ENCODE results near the gene ARID2. TPM values are rescaled to one million over a fixed set of nuclear protein-coding genes. Genes with fewer than 3 reads are reported as not detected.

ARID2 gene
- 10 to 100 TPM; 29.6 TPM for total RNA-seq

GRCh38 chr12:45729233-45730083 lies at the start of gene ARID2:
ARID2 (plus strand) TSS chr12:45729706; CDS start chr12:45729837, 131 bp downstream.
- Mint-ChIP-seq H3K4me1 (ENCODE audit: low read depth) (peaks cover 31% of the 10 kb centered on the region), H3K27me3 (ENCODE audit: low read depth) (no peaks in the 10 kb centered on the region), H3K27ac (peak within 1 kb of the TSS; percentile 100), H3K4me3 (peak within 1 kb of the TSS; percentile 95 to 100), H3K36me3 (ENCODE audit: insufficient read depth in 2 of 2) (peaks cover 8 to 20% of the 10 kb centered on the region in 2 donors), H3K9me3 (no peaks in the 10 kb centered on the region)
- ATAC-seq (replicated peaks in 1 of 2) (peak; percentile 40 to 57), DNase-seq (peak; percentile 78 to 83)

- Mint-ChIP-seq H3K4me1 (ENCODE audit: low read depth) (peaks cover 8% of the 10 kb centered on the region), H3K36me3 (ENCODE audit: insufficient read depth in 2 of 2) (no peaks in the 10 kb centered on the region), H3K27me3 (ENCODE audit: low read depth) (peaks cover 19% of the 10 kb centered on the region), H3K4me3 (no peak overlapping the region), H3K9me3 (no peaks in the 10 kb centered on the region), H3K27ac (no peak overlapping the region)
- ATAC-seq (replicated peaks in 1 of 2) (no peak), DNase-seq (no peak)
Measured at GRCh38 chr12:45680362-45680761, 49.1 kb upstream of the ARID2 start.

- ATAC-seq (replicated peaks in 1 of 2), result peak; percentile 60 to 62
- H3K27ac Mint-ChIP-seq, result peak overlapping the region; percentile 21
- H3K4me3 Mint-ChIP-seq, result no peak overlapping the region
- H3K4me1 Mint-ChIP-seq (ENCODE audit: low read depth), result peaks cover 19% of the 10 kb centered on the region
- no peaks in the 10 kb centered on the region for H3K9me3 Mint-ChIP-seq
- H3K27me3 Mint-ChIP-seq (ENCODE audit: low read depth), result peaks cover 17% of the 10 kb centered on the region
- no peak for DNase-seq
- H3K36me3 Mint-ChIP-seq (ENCODE audit: insufficient read depth in 2 of 2), result no peaks in the 10 kb centered on the region
Measured at GRCh38 chr12:45681465-45681864, 48.0 kb upstream of the ARID2 start.

- H3K9me3 Mint-ChIP-seq, result no peaks in the 10 kb centered on the region
- ATAC-seq (replicated peaks in 1 of 2), result peak; percentile 39 to 43
- peaks cover 29% of the 10 kb centered on the region for H3K4me1 Mint-ChIP-seq (ENCODE audit: low read depth)
- H3K27me3 Mint-ChIP-seq (ENCODE audit: low read depth), result peaks cover 24% of the 10 kb centered on the region
- H3K27ac Mint-ChIP-seq, result no peak overlapping the region
- no peak for DNase-seq
- peaks cover 0 to 2% of the 10 kb centered on the region in 2 donors for H3K36me3 Mint-ChIP-seq (ENCODE audit: insufficient read depth in 2 of 2)
- H3K4me3 Mint-ChIP-seq, result no peak overlapping the region
Measured at GRCh38 chr12:45685680-45686079, 43.8 kb upstream of the ARID2 start.

- DNase-seq (no peak), ATAC-seq (replicated peaks in 1 of 2) (peak in 1 of 2 donors; percentile 71)
- Mint-ChIP-seq H3K27ac (no peak overlapping the region), H3K4me1 (ENCODE audit: low read depth) (peaks cover 22% of the 10 kb centered on the region), H3K36me3 (ENCODE audit: insufficient read depth in 2 of 2) (peaks cover 0 to 2% of the 10 kb centered on the region in 2 donors), H3K9me3 (no peaks in the 10 kb centered on the region), H3K27me3 (ENCODE audit: low read depth) (peaks cover 18% of the 10 kb centered on the region), H3K4me3 (no peak overlapping the region)
Measured at GRCh38 chr12:45687081-45688015, 42.2 kb upstream of the ARID2 start.

- H3K9me3 Mint-ChIP-seq, result no peaks in the 10 kb centered on the region
- peaks cover 22% of the 10 kb centered on the region for H3K4me1 Mint-ChIP-seq (ENCODE audit: low read depth)
- peaks cover 18% of the 10 kb centered on the region for H3K27me3 Mint-ChIP-seq (ENCODE audit: low read depth)
- no peak overlapping the region for H3K27ac Mint-ChIP-seq
- peaks cover 0 to 2% of the 10 kb centered on the region in 2 donors for H3K36me3 Mint-ChIP-seq (ENCODE audit: insufficient read depth in 2 of 2)
- DNase-seq, result no peak
- H3K4me3 Mint-ChIP-seq, result no peak overlapping the region
- no peak for ATAC-seq (replicated peaks in 1 of 2)
Measured at GRCh38 chr12:45688183-45688582, 41.3 kb upstream of the ARID2 start.

GRCh38 chr12:45695035-45695434 lies 34.5 kb upstream of the ARID2 start:
- ATAC-seq (replicated peaks in 1 of 2) (no peak), DNase-seq (no peak)
- Mint-ChIP-seq H3K9me3 (peaks cover 0 to 2% of the 10 kb centered on the region in 2 donors), H3K36me3 (ENCODE audit: insufficient read depth in 2 of 2) (peaks cover 0 to 2% of the 10 kb centered on the region in 2 donors), H3K4me1 (ENCODE audit: low read depth) (no peaks in the 10 kb centered on the region), H3K4me3 (no peak overlapping the region), H3K27ac (no peak overlapping the region), H3K27me3 (ENCODE audit: low read depth) (no peaks in the 10 kb centered on the region)

- ATAC-seq (replicated peaks in 1 of 2), result no peak
- H3K4me3 Mint-ChIP-seq, result no peak overlapping the region
- no peak overlapping the region for H3K27ac Mint-ChIP-seq
- no peaks in the 10 kb centered on the region for H3K27me3 Mint-ChIP-seq (ENCODE audit: low read depth)
- no peaks in the 10 kb centered on the region for H3K4me1 Mint-ChIP-seq (ENCODE audit: low read depth)
- peaks cover 0 to 2% of the 10 kb centered on the region in 2 donors for H3K36me3 Mint-ChIP-seq (ENCODE audit: insufficient read depth in 2 of 2)
- DNase-seq, result no peak
- H3K9me3 Mint-ChIP-seq, result peaks cover 0 to 2% of the 10 kb centered on the region in 2 donors
Measured at GRCh38 chr12:45695606-45696005, 33.9 kb upstream of the ARID2 start.

- no peak overlapping the region for H3K27ac Mint-ChIP-seq
- DNase-seq, result no peak
- H3K9me3 Mint-ChIP-seq, result peaks cover 0 to 2% of the 10 kb centered on the region in 2 donors
- H3K27me3 Mint-ChIP-seq (ENCODE audit: low read depth), result no peaks in the 10 kb centered on the region
- H3K36me3 Mint-ChIP-seq (ENCODE audit: insufficient read depth in 2 of 2), result peaks cover 0 to 2% of the 10 kb centered on the region in 2 donors
- no peak for ATAC-seq (replicated peaks in 1 of 2)
- no peaks in the 10 kb centered on the region for H3K4me1 Mint-ChIP-seq (ENCODE audit: low read depth)
- H3K4me3 Mint-ChIP-seq, result no peak overlapping the region
Measured at GRCh38 chr12:45696049-45696448, 33.5 kb upstream of the ARID2 start.

GRCh38 chr12:45697371-45697770 lies 32.1 kb upstream of the ARID2 start:
- H3K9me3 Mint-ChIP-seq, result peaks cover 5% of the 10 kb centered on the region in 2 donors
- ATAC-seq (replicated peaks in 1 of 2) (no peak), DNase-seq (no peak)
- H3K36me3 Mint-ChIP-seq (ENCODE audit: insufficient read depth in 2 of 2), result peaks cover 2 to 7% of the 10 kb centered on the region in 2 donors
- no peaks in the 10 kb centered on the region for H3K4me1 Mint-ChIP-seq (ENCODE audit: low read depth)
- H3K27me3 Mint-ChIP-seq (ENCODE audit: low read depth), result no peaks in the 10 kb centered on the region
- H3K4me3 Mint-ChIP-seq, result no peak overlapping the region
- H3K27ac Mint-ChIP-seq, result no peak overlapping the region

- no peak overlapping the region for H3K27ac Mint-ChIP-seq
- peaks cover 5 to 7% of the 10 kb centered on the region in 2 donors for H3K9me3 Mint-ChIP-seq
- ATAC-seq (replicated peaks in 1 of 2) (no peak), DNase-seq (no peak)
- H3K36me3 Mint-ChIP-seq (ENCODE audit: insufficient read depth in 2 of 2), result peaks cover 2 to 5% of the 10 kb centered on the region in 2 donors
- H3K27me3 Mint-ChIP-seq (ENCODE audit: low read depth), result no peaks in the 10 kb centered on the region
- no peak overlapping the region for H3K4me3 Mint-ChIP-seq
- H3K4me1 Mint-ChIP-seq (ENCODE audit: low read depth), result no peaks in the 10 kb centered on the region
Measured at GRCh38 chr12:45701296-45701695, 28.2 kb upstream of the ARID2 start.

- no peaks in the 10 kb centered on the region for H3K27me3 Mint-ChIP-seq (ENCODE audit: low read depth)
- no peak overlapping the region for H3K27ac Mint-ChIP-seq
- H3K4me1 Mint-ChIP-seq (ENCODE audit: low read depth), result no peaks in the 10 kb centered on the region
- H3K9me3 Mint-ChIP-seq, result peaks cover 3 to 7% of the 10 kb centered on the region in 2 donors
- H3K4me3 Mint-ChIP-seq, result no peak overlapping the region
- DNase-seq (no peak), ATAC-seq (replicated peaks in 1 of 2) (no peak)
- peaks cover 2 to 5% of the 10 kb centered on the region in 2 donors for H3K36me3 Mint-ChIP-seq (ENCODE audit: insufficient read depth in 2 of 2)
Measured at GRCh38 chr12:45703942-45704341, 25.6 kb upstream of the ARID2 start.

- no peak for DNase-seq
- Mint-ChIP-seq H3K9me3 (peaks cover 3 to 7% of the 10 kb centered on the region in 2 donors), H3K27me3 (ENCODE audit: low read depth) (no peaks in the 10 kb centered on the region), H3K4me3 (no peak overlapping the region), H3K27ac (no peak overlapping the region), H3K36me3 (ENCODE audit: insufficient read depth in 2 of 2) (peaks cover 2 to 5% of the 10 kb centered on the region in 2 donors), H3K4me1 (ENCODE audit: low read depth) (no peaks in the 10 kb centered on the region)
- ATAC-seq (replicated peaks in 1 of 2), result no peak
Measured at GRCh38 chr12:45704968-45705367, 24.5 kb upstream of the ARID2 start.

All from activated T-cell treated with anti-CD3 and anti-CD28 coated beads, Interleukin-2, amount 50 U/mL, for 72 hours (primary cell).